Panc1 (cell line): ENCODE data around the gene DNMT3A.

ENCODE experiments used
- REST ChIP-seq, 2 experiments: IDR thresholded peaks; 2 replicates each; pipeline ENCODE4 v1.6.1; 2011 to 2012; ENCODE audit warnings: low read depth in 2 of 2, control low read depth in 1 of 2, low read length in 1 of 2, mild to moderate bottlenecking in 1 of 2, moderate library complexity in 1 of 2; ENCODE audit not compliant: insufficient read depth in 1 of 2
- SIN3A ChIP-seq: IDR thresholded peaks from 2 replicates; pipeline ENCODE4 v1.6.1; 2012; ENCODE audit warnings: low read depth, mild to moderate bottlenecking, low read length, moderate library complexity, borderline replicate concordance; ENCODE audit not compliant: insufficient read depth
- TF ChIP-seq, protein P1 (sequence below): fragments of 450-650 bp; IDR thresholded peaks from 2 replicates; pipeline ENCODE4 v1.5.1; 2017; ENCODE audit warnings: mild to moderate bottlenecking

GRCh38 chr2:25254961-25255360 lies 86.8 kb downstream of the DNMT3A start:
- TF ChIP-seq, protein P1, sequence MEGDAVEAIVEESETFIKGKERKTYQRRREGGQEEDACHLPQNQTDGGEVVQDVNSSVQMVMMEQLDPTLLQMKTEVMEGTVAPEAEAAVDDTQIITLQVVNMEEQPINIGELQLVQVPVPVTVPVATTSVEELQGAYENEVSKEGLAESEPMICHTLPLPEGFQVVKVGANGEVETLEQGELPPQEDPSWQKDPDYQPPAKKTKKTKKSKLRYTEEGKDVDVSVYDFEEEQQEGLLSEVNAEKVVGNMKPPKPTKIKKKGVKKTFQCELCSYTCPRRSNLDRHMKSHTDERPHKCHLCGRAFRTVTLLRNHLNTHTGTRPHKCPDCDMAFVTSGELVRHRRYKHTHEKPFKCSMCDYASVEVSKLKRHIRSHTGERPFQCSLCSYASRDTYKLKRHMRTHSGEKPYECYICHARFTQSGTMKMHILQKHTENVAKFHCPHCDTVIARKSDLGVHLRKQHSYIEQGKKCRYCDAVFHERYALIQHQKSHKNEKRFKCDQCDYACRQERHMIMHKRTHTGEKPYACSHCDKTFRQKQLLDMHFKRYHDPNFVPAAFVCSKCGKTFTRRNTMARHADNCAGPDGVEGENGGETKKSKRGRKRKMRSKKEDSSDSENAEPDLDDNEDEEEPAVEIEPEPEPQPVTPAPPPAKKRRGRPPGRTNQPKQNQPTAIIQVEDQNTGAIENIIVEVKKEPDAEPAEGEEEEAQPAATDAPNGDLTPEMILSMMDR, result no peak
- no peak for TF ChIP-seq REST (IDR thresholded peaks at IDR 0.05; ENCODE audit: insufficient read depth in 1 of 2, low read depth in 2 of 2, low read length in 1 of 2)
- no peak for TF ChIP-seq SIN3A
